Liver (tissue), 9 donors: ENCODE results near the gene RBBP7. TPM values are rescaled to one million over a fixed set of nuclear protein-coding genes. Genes with fewer than 3 reads are reported as not detected.

Experiments
- DNase-seq: peaks from one replicate; pipeline ENCODE4 v3.0.0-alpha.2; 2017; ENCODE audit warnings: low spot score
- H3K27ac ChIP-seq, 2 donors: one replicate each; pipeline ENCODE4 v1.7.0; 2013; ENCODE audit warnings: inconsistent platforms in 2 of 2, low read length in 2 of 2, control low read depth in 1 of 2, low read depth in 1 of 2, mild to moderate bottlenecking in 1 of 2
- H3K27me3 ChIP-seq, 4 donors: one replicate each; pipeline versions ENCODE4 v1.6.1 to v1.7.0; 2013; ENCODE audit warnings: low read length in 3 of 4, inconsistent platforms in 1 of 4, mild to moderate bottlenecking in 1 of 4, moderate library complexity in 1 of 4; ENCODE audit not compliant: control insufficient read depth in 4 of 4, insufficient read depth in 4 of 4
- H3K36me3 ChIP-seq, 4 donors: one replicate each; pipeline versions ENCODE4 v1.6.1 to v1.7.0; 2013; ENCODE audit warnings: low read length in 3 of 4, mild to moderate bottlenecking in 3 of 4, low read depth in 1 of 4, moderate library complexity in 1 of 4; ENCODE audit not compliant: control insufficient read depth in 4 of 4, insufficient read depth in 3 of 4
- H3K4me1 ChIP-seq, 4 donors: one replicate each; pipeline versions ENCODE4 v1.6.1 to v1.7.0; 2013; ENCODE audit warnings: low read length in 3 of 4, mild to moderate bottlenecking in 3 of 4, moderate library complexity in 1 of 4; ENCODE audit not compliant: control insufficient read depth in 4 of 4, insufficient read depth in 4 of 4
- H3K4me3 ChIP-seq, 3 donors: one replicate each; pipeline versions ENCODE4 v1.6.1 to v1.7.0; 2013; ENCODE audit warnings: low read length in 3 of 3, control low read depth in 1 of 3, low read depth in 1 of 3, mild to moderate bottlenecking in 1 of 3
- H3K9ac ChIP-seq, 2 donors: one replicate each; pipeline ENCODE4 v1.7.0; 2013; ENCODE audit warnings: low read length in 2 of 2, mild to moderate bottlenecking in 2 of 2, moderate library complexity in 2 of 2, control low read depth in 1 of 2, low read depth in 1 of 2
- H3K9me3 ChIP-seq, 4 donors: one replicate each; pipeline versions ENCODE4 v1.6.1 to v1.7.0; 2013; ENCODE audit warnings: low read length in 3 of 4; ENCODE audit not compliant: control insufficient read depth in 4 of 4
- ATF3 ChIP-seq: IDR thresholded peaks from 2 replicates; pipeline ENCODE4 v1.6.1; 2016; ENCODE audit warnings: antibody characterized with exemption
- CTCF ChIP-seq: fragments of 150-350 bp; IDR thresholded peaks from 2 replicates; pipeline ENCODE4 v1.5.1; 2017; ENCODE audit warnings: improper control_type of control experiment, low read depth, low read length; ENCODE audit not compliant: missing input control
- EGR1 ChIP-seq, 2 donors: IDR thresholded peaks; 2 replicates each; pipeline ENCODE4 v1.6.1; 2016 to 2018; ENCODE audit warnings: antibody characterized with exemption in 2 of 2, low read depth in 2 of 2
- FOXA1 ChIP-seq: IDR thresholded peaks from 2 replicates; pipeline ENCODE4 v1.6.1; 2016; ENCODE audit warnings: antibody characterized with exemption
- FOXA2 ChIP-seq: IDR thresholded peaks from 2 replicates; pipeline ENCODE4 v1.6.1; 2016; ENCODE audit warnings: antibody characterized with exemption
- HNF4A ChIP-seq, 2 donors: conservative IDR thresholded peaks; 2 replicates each; pipeline ENCODE4 v1.6.1; 2016; ENCODE audit warnings: antibody characterized with exemption in 2 of 2, mild to moderate bottlenecking in 2 of 2
- HNF4G ChIP-seq: IDR thresholded peaks from 2 replicates; pipeline ENCODE4 v1.6.1; 2016; ENCODE audit warnings: antibody characterized with exemption
- JUND ChIP-seq, 2 donors: IDR thresholded peaks; 2 replicates each; pipeline ENCODE4 v1.6.1; 2016; ENCODE audit warnings: antibody characterized with exemption in 2 of 2
- MAX ChIP-seq: IDR thresholded peaks from 2 replicates; pipeline ENCODE4 v1.6.1; 2016; ENCODE audit warnings: antibody characterized with exemption
- NR2F2 ChIP-seq: IDR thresholded peaks from 2 replicates; pipeline ENCODE4 v1.6.1; 2016; ENCODE audit warnings: antibody characterized with exemption
- RAD21 ChIP-seq, 2 donors: IDR thresholded peaks; 2 replicates each; pipeline ENCODE4 v1.6.1; 2016; ENCODE audit warnings: antibody characterized with exemption in 2 of 2, mild to moderate bottlenecking in 2 of 2
- REST ChIP-seq: IDR thresholded peaks from 2 replicates; pipeline ENCODE4 v1.6.1; 2016; ENCODE audit warnings: antibody characterized with exemption, mild to moderate bottlenecking
- RXRA ChIP-seq, 2 donors: IDR thresholded peaks; 2 replicates each; pipeline ENCODE4 v1.6.1; 2017 to 2018; ENCODE audit warnings: antibody characterized with exemption in 2 of 2, mild to moderate bottlenecking in 1 of 2
- TAF1 ChIP-seq: conservative IDR thresholded peaks from 2 replicates; pipeline ENCODE4 v1.6.1; 2016; ENCODE audit warnings: antibody characterized with exemption, mild to moderate bottlenecking
- YY1 ChIP-seq: IDR thresholded peaks from 2 replicates; pipeline ENCODE4 v1.6.1; 2016; ENCODE audit warnings: antibody characterized with exemption, mild to moderate bottlenecking
- ZBTB33 ChIP-seq: IDR thresholded peaks from 2 replicates; pipeline ENCODE4 v1.6.1; 2016; ENCODE audit warnings: antibody characterized with exemption
- WGBS: extraction: QIAGEN DNeasy Blood & Tissue Kit; methylation state at CpG from one replicate; pipeline ENCODE4 v1.1.7; 2013; 5-methylcytosine and 5-hydroxymethylcytosine counted together
- polyA plus RNA-seq, 2 donors: library from polyadenylated mRNA; stranded (reverse) in 1 of 2; unstranded in 1 of 2; fragments of 200-250 nt in 1 of 2; fragments of >200 nt in 1 of 2; fragmentation: Nextera tagmentation in 1 of 2; extraction: Ambion mirVana in 1 of 2; gene quantifications; one replicate each; pipeline versions ENCODE4 v1.2.1 to v1.2.3, GENCODE V29; 2013 to 2015
- total RNA-seq, 2 donors: library from RNA; depleted of rRNA; stranded (reverse); fragments of >200 nt; gene quantifications; one replicate each; pipeline ENCODE4 v1.2.3, GENCODE V29; 2014
- donor health status: healthy.
- donor health status: healthy.
- donor health status: healthy.
- donor health status: healthy.
- donor health status: healthy.

The RBBP7 gene
- total and polyA plus RNA-seq, 4 donors, result 32.5 to 77.9 (median 35.5) TPM

- H3K36me3 ChIP-seq, result no peaks in the 10 kb centered on the region
- DNase-seq, result no peak
- H3K27ac ChIP-seq, result no peak overlapping the region
- TF ChIP-seq JUND (IDR thresholded peaks at IDR 0.05) (no peak), EGR1 (IDR thresholded peaks at IDR 0.05; ENCODE audit: low read depth in 2 of 2) (no peak), REST (no peak), YY1 (no peak), FOXA1 (no peak), NR2F2 (no peak), FOXA2 (no peak), ZBTB33 (no peak), ATF3 (no peak), RXRA (IDR thresholded peaks at IDR 0.05) (no peak), CTCF (no peak), RAD21 (IDR thresholded peaks at IDR 0.05) (no peak), TAF1 (no peak)
- WGBS, result 41% methylated on average over 1 of the region's 1 CpG
- H3K4me3 ChIP-seq, result no peak overlapping the region
- H3K4me1 ChIP-seq, result peaks cover 0 to 13% (median 6%) of the 10 kb centered on the region in 4 donors
- H3K27me3 ChIP-seq, result peaks cover 0 to 2% (median 0%) of the 10 kb centered on the region in 4 donors
- H3K9ac ChIP-seq, result no peak overlapping the region
- no peaks in the 10 kb centered on the region for H3K9me3 ChIP-seq
Measured at GRCh38 chrX:16885628-16886027, 15.5 kb upstream of the RBBP7 start.

- H3K4me1 ChIP-seq, result peaks cover 0 to 13% (median 6%) of the 10 kb centered on the region in 4 donors
- WGBS, result 67% methylated on average over 3 of the region's 3 CpGs
- TF ChIP-seq RAD21 (IDR thresholded peaks at IDR 0.05), result no peak
- TF ChIP-seq FOXA2, result no peak
- no peak for TF ChIP-seq ATF3
- TF ChIP-seq CTCF, result no peak
- TF ChIP-seq HNF4G, result no peak
- no peak for TF ChIP-seq TAF1
- no peak for TF ChIP-seq HNF4A (conservative IDR thresholded peaks at IDR 0.05)
- no peak for TF ChIP-seq NR2F2
- TF ChIP-seq MAX, result no peak
- TF ChIP-seq FOXA1, result no peak
- TF ChIP-seq YY1, result no peak
- no peak for TF ChIP-seq JUND (IDR thresholded peaks at IDR 0.05)
- no peaks in the 10 kb centered on the region for H3K36me3 ChIP-seq
- H3K4me3 ChIP-seq, result no peak overlapping the region
- H3K27me3 ChIP-seq, result peaks cover 0 to 2% (median 0%) of the 10 kb centered on the region in 4 donors
- H3K9ac ChIP-seq, result no peak overlapping the region
- DNase-seq, result no peak
- no peaks in the 10 kb centered on the region for H3K9me3 ChIP-seq
- H3K27ac ChIP-seq, result no peak overlapping the region
Measured at GRCh38 chrX:16883487-16883804, 13.3 kb upstream of the RBBP7 start.
